RWPE1 (cell line): ENCODE results near the gene TLX1.

Source experiments
- CTCF ChIA-PET: fragments of 350-600 bp; sonication (Branson Sonifier 250); formaldehyde crosslinking; extraction: SDS; loops from one replicate; lab custom pipeline; 2021; lab: Yijun Ruan, JAX
- POLR2A ChIA-PET: fragments of 400-600 bp; formaldehyde crosslinking; extraction: SDS; loops from one replicate; lab custom pipeline; 2020; ENCODE audit warnings: antibody characterized with exemption; ENCODE audit not compliant: low non-redundant PET; lab: Yijun Ruan, JAX
- DNase-seq: peaks from one replicate; pipeline ENCODE4 v3.0.0; 2012; ENCODE audit warnings: low spot score
- H3K27ac ChIP-seq: fragments of 450-650 bp; 2 replicates; pipeline ENCODE4 v1.5.1; 2017
- TF ChIP-seq, protein P1 (sequence below): fragments of 450-650 bp; conservative IDR thresholded peaks from 2 replicates; pipeline ENCODE4 v1.5.1; 2017; ENCODE audit warnings: low read depth, mild to moderate bottlenecking

The TLX1 gene

DNA sequence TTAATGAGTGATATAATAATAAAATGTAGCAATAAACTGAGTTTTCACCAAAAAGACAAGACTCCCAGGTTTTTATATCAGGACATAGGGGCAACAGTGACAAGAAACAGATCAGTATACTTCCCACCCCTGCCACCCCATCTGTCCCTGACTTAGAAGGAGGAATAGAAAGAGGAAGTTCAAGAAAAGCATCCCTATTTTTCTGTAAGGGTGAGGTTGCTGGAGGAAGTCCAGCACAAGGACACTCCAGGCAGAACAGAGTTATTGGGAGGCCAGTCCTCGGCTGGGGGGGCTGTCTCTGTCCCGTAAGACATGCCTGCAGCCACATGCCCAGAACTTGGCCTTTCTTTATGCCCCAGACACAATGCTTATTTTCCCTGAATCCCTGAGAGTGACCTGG, 16.5 kb upstream of the TLX1 start:
- DNase-seq = no peak
- no peak overlapping the region for H3K27ac ChIP-seq
- CTCF ChIA-PET = interaction anchor here (1.1 kb wide), 1 partner anchor 28 kb away, joined by 6 read pairs; no protein-coding TSS in a partner anchor
- POLR2A ChIA-PET = no interaction called here
- TF ChIP-seq, protein P1, sequence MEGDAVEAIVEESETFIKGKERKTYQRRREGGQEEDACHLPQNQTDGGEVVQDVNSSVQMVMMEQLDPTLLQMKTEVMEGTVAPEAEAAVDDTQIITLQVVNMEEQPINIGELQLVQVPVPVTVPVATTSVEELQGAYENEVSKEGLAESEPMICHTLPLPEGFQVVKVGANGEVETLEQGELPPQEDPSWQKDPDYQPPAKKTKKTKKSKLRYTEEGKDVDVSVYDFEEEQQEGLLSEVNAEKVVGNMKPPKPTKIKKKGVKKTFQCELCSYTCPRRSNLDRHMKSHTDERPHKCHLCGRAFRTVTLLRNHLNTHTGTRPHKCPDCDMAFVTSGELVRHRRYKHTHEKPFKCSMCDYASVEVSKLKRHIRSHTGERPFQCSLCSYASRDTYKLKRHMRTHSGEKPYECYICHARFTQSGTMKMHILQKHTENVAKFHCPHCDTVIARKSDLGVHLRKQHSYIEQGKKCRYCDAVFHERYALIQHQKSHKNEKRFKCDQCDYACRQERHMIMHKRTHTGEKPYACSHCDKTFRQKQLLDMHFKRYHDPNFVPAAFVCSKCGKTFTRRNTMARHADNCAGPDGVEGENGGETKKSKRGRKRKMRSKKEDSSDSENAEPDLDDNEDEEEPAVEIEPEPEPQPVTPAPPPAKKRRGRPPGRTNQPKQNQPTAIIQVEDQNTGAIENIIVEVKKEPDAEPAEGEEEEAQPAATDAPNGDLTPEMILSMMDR = no peak

DNA sequence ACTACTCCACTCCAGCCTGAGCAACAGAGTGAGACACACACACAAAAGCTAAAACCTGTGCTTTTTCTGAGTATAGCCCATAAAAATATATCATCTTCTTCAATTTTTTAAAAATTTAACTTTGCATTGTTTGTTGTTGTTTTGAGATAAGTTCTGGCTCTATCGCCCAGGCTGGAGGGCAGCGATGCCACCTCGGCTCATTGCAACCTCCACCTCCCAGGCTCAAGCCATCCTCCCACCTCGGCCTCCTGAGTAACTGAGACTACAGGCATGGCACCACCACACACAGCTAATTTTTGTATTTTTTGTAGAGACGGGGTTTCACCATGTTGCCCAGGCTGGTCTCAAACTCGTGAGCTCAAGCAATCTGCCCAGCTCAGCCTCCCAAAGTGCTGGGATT, 14.3 kb upstream of the TLX1 start:
- DNase-seq = no peak
- H3K27ac ChIP-seq = no peak overlapping the region
- ChIA-PET POLR2A (no interaction called here), CTCF (no interaction called here)
- TF ChIP-seq, protein P1 = no peak

DNA sequence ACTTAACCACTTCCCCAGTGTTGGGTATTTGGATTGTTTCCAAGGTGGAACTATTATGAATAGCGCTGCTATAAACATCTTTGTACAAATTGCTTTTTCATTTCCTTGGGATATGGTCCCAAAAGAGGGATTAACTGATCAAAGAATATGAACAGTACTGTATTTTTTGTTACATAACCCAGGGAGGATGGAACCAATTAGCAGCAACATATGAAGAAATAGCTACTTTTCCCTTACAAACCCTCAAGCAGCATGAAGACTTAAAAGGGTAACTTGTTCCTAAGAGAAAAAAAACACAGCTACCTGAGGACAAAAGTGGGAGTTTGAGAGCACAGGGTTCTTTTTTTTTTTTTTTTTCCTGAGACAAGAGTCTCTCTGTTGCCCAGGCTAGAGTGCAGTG, 13.1 kb upstream of the TLX1 start:
- TF ChIP-seq, protein P1 = no peak
- DNase-seq = no peak
- CTCF ChIA-PET = interaction anchor here (0.7 to 1.9 kb wide), 3 partner anchors 23 to 51 kb away, joined by 4 to 15 read pairs (median 9); no protein-coding TSS in a partner anchor
- H3K27ac ChIP-seq = no peak overlapping the region
- POLR2A ChIA-PET = interaction anchor here (0.7 kb wide), 1 partner anchor 8 kb away, joined by 12 read pairs; no protein-coding TSS in a partner anchor

DNA sequence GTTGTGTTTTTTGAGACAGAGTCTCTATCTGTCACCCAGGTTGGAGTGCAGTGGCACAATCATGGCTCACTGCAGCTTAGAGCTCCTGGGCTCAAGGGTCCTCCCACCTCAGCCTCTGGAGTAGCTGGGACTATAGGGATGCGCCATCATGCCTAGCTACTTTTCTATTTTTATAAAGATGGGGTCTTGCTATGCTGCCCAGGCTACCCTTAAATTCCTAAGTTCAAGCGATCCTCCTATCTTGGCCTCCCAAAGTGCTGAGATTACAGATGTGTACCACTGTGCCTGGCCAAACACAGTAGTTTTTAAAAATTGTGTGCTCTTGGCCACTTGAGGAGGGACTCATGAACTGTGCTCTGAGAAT, 10.6 kb upstream of the TLX1 start:
- no peak for DNase-seq
- CTCF ChIA-PET = no interaction called here
- POLR2A ChIA-PET = no interaction called here
- TF ChIP-seq, protein P1 = no peak
- H3K27ac ChIP-seq = no peak overlapping the region

DNA sequence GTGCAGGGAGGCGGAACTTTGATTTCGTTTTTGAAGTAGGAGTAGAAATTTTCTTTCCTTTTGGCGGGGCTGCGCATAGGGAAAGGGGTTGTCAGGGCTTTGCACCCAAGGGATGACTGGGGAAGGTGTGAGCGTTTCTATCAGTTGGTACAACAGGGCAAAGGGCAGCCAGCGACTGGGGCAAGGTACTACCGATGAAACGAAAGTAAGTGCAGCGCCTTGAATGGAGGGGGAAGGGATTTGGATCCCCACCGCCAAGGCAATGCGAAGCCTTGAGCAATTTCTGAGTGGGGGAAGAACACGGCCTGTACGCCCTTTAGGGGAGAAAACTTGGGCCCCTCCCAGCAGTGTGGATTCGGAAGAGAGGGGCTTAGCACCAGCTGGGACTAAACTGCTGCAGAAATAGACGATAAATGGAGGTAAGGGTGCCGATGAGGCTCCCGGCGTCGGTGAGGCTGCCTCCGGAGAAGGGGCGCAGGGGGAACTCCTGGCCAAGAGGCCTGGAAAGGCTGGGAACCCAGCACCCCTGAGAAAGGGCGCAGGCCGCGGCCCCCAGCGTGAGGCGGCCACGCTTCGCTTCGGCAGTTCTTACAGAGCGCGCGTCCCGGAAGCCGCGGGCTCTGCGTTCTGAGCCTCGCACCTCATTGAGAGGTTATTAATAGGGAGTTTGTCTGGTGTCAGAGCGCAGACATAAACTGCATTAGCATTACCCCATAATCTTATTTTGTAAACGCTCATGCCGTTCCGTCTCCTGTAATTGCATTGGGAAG, 10.0 kb upstream of the TLX1 start:
- DNase-seq = no peak
- H3K27ac ChIP-seq = no peak overlapping the region
- CTCF ChIA-PET = no interaction called here
- POLR2A ChIA-PET = no interaction called here
- TF ChIP-seq, protein P1 = no peak

DNA sequence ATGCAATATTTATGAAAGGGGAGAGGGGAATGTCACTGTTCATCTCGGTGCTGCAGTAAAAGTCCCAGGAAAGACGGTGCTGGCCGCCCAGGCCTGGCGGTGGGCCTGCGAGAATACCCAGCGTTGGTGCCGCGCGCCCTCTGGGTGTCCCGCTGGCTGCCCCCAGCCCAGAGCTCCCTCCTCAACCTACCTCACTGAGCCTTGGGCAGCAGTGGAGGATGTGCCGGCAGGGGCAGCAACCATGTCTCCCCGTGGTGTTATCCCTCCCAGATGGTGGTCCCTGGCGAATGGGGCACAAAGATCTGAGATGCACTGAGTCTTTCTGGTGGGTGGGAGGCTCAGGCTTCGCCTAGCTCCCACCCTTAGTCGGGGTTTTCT, 9.5 kb upstream of the TLX1 start:
- no peak overlapping the region for H3K27ac ChIP-seq
- ChIA-PET POLR2A (no interaction called here), CTCF (interaction anchor here (1.0 kb wide), 1 partner anchor 26 kb away, joined by 3 read pairs; no protein-coding TSS in a partner anchor)
- TF ChIP-seq, protein P1 = no peak
- DNase-seq = no peak
